ENCODE measurements around the gene ARL8B. TPM values are rescaled to one million over a fixed set of nuclear protein-coding genes. Genes with fewer than 3 reads are reported as not detected.
"Not testable (repeated sequence)": the region's sequence is repeated elsewhere in the genome, so short reads cannot be mapped to it uniquely, and the experiment has no call there.

Gene ARL8B
- total RNA-seq, 1 donor from 2014 or later, result 66.7 TPM

- TF ChIP-seq CTCF (IDR thresholded peaks at IDR 0.05; ENCODE audit: borderline replicate concordance), result no peak
- no peak overlapping the region for H3K4me3 ChIP-seq
- no peak overlapping the region for H3K27ac ChIP-seq (replicated peaks)
- peaks cover 10% of the 10 kb centered on the region for H3K9me3 ChIP-seq (replicated peaks)
- peaks cover 70% of the 10 kb centered on the region for H3K4me1 ChIP-seq
- no peak for DNase-seq
- no peaks in the 10 kb centered on the region for H3K27me3 ChIP-seq (ENCODE audit: low read depth)
- no peaks in the 10 kb centered on the region for H3K36me3 ChIP-seq
- intact Hi-C loops (cut with micrococcal nuclease), result no loop called here
Observed at GRCh38 chr3:5141760-5142159, 19.7 kb downstream of the ARL8B start.

GRCh38 chr3:5143464-5143863 is 21.4 kb downstream of the ARL8B start:
- peaks cover 61% of the 10 kb centered on the region for H3K4me1 ChIP-seq
- TF ChIP-seq CTCF (IDR thresholded peaks at IDR 0.05; ENCODE audit: borderline replicate concordance), result no peak
- peaks cover 14% of the 10 kb centered on the region for H3K9me3 ChIP-seq (replicated peaks)
- no peak overlapping the region for H3K4me3 ChIP-seq
- no peak for DNase-seq
- H3K36me3 ChIP-seq, result no peaks in the 10 kb centered on the region
- H3K27ac ChIP-seq (replicated peaks), result no peak overlapping the region
- intact Hi-C loops (cut with micrococcal nuclease), result no loop called here
- H3K27me3 ChIP-seq (ENCODE audit: low read depth), result no peaks in the 10 kb centered on the region

GRCh38 chr3:5144316-5144994 is 22.4 kb downstream of the ARL8B start:
- Histone ChIP-seq H3K27me3 (ENCODE audit: low read depth) (no peaks in the 10 kb centered on the region), H3K9me3 (replicated peaks) (peaks cover 14% of the 10 kb centered on the region), H3K27ac (replicated peaks) (no peak overlapping the region), H3K36me3 (no peaks in the 10 kb centered on the region), H3K4me1 (peaks cover 58% of the 10 kb centered on the region), H3K4me3 (no peak overlapping the region)
- intact Hi-C loops (cut with micrococcal nuclease), result no loop called here
- DNase-seq, result no peak
- TF ChIP-seq CTCF (IDR thresholded peaks at IDR 0.05; ENCODE audit: borderline replicate concordance), result no peak

GRCh38 chr3:5145120-5145519 is 23.0 kb downstream of the ARL8B start:
- no peak for DNase-seq
- H3K4me1 ChIP-seq, result peaks cover 51% of the 10 kb centered on the region
- peaks cover 14% of the 10 kb centered on the region for H3K9me3 ChIP-seq (replicated peaks)
- intact Hi-C loops (cut with micrococcal nuclease), result no loop called here
- no peak overlapping the region for H3K4me3 ChIP-seq
- TF ChIP-seq CTCF (IDR thresholded peaks at IDR 0.05; ENCODE audit: borderline replicate concordance), result no peak
- no peaks in the 10 kb centered on the region for H3K27me3 ChIP-seq (ENCODE audit: low read depth)
- no peaks in the 10 kb centered on the region for H3K36me3 ChIP-seq
- no peak overlapping the region for H3K27ac ChIP-seq (replicated peaks)

- peaks cover 14% of the 10 kb centered on the region for H3K9me3 ChIP-seq (replicated peaks)
Observed at GRCh38 chr3:5147152-5147551, 25.1 kb downstream of the ARL8B start.

GRCh38 chr3:5149306-5149880 is 27.3 kb downstream of the ARL8B start:
- H3K36me3 ChIP-seq, result no peaks in the 10 kb centered on the region
- peaks cover 6% of the 10 kb centered on the region for H3K9me3 ChIP-seq (replicated peaks)
- DNase-seq, result no peak
- intact Hi-C loops (cut with micrococcal nuclease), result no loop called here
- H3K27me3 ChIP-seq (ENCODE audit: low read depth), result no peaks in the 10 kb centered on the region
- H3K4me3 ChIP-seq, result no peak overlapping the region
- no peak overlapping the region for H3K27ac ChIP-seq (replicated peaks)
- TF ChIP-seq CTCF (IDR thresholded peaks at IDR 0.05; ENCODE audit: borderline replicate concordance), result no peak
- H3K4me1 ChIP-seq, result peaks cover 36% of the 10 kb centered on the region

More at GRCh38 chr3:5147152-5147551, 25.1 kb downstream of the ARL8B start:
- H3K4me1 ChIP-seq, result peaks cover 50% of the 10 kb centered on the region
- H3K27me3 ChIP-seq (ENCODE audit: low read depth); intact Hi-C loops (cut with micrococcal nuclease); H3K27ac ChIP-seq (replicated peaks); H3K36me3 ChIP-seq; H3K4me3 ChIP-seq; DNase-seq: not testable (repeated sequence)

Data from left ventricle myocardium inferior (tissue), 1 donor.